HEK293T (cell line): Measurements from ENCODE around the gene CTDP1.

Experiments used
- HDGF ChIP-seq: fragments of 450-650 bp; IDR thresholded peaks from 2 replicates; pipeline ENCODE4 v1.6.1; 2017; ENCODE audit warnings: antibody characterized with exemption, borderline replicate concordance
- SP1 ChIP-seq: fragments of 450-650 bp; IDR thresholded peaks from 2 replicates; pipeline ENCODE4 v1.6.1; 2017
- SUZ12 ChIP-seq: fragments of 450-650 bp; IDR thresholded peaks from 2 replicates; pipeline ENCODE4 v1.6.1; 2016; ENCODE audit warnings: mild to moderate bottlenecking

DNA sequence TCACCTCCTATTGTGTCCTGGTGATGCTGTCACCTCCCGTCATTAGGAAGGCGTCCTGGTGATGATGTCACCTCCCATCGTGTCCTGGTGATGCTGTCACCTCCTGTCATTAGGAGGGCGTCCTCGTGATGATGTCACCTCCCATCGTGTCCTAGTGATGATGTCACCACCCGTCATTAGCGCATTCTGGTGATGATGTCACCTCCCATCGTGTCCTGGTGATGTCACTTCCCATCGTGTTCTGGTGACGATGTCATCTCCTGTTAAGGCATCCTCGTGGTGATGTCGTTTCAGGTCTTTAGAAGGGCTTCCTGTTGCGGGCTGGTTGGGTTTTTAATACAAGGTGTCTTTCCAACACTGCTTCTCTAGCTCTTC, 40.7 kb downstream of the CTDP1 start:
- no peak for TF ChIP-seq SP1
- TF ChIP-seq SUZ12: no peak
- no peak for TF ChIP-seq HDGF
